ENCODE results near the gene NOCT.
"Not testable (repeated sequence)": the region's sequence is repeated elsewhere in the genome, so short reads cannot be mapped to it uniquely, and the experiment has no call there.

NOCT gene

GRCh38 chr4:139020384-139020783 is 4.8 kb downstream of the NOCT start:
- Histone ChIP-seq H3K36me3 (ENCODE audit: control insufficient read depth in 2 of 2, insufficient read depth in 1 of 2, low read length in 2 of 2) (peaks cover 0 to 15% of the 10 kb centered on the region in 2 experiments; a peak in 2 of 3 replicates), H3K9me3 (ENCODE audit: control insufficient read depth, insufficient read depth, low read depth, low read length) (no peaks in the 10 kb centered on the region), H3K4me1 (ENCODE audit: control insufficient read depth, insufficient read depth, low read length) (peaks cover 12% of the 10 kb centered on the region), H3K4me3 (ENCODE audit: low read depth, low read length) (no peak overlapping the region), H3K27ac (ENCODE audit: extremely low read depth, low read depth, low read length) (no peak overlapping the region)
- no peak for TF ChIP-seq ZNF596 (tag by site-specific recombination; IDR thresholded peaks at IDR 0.05)
- no peak for TF ChIP-seq ZNF148 (tag by site-specific recombination; IDR thresholded peaks at IDR 0.05; ENCODE audit: borderline replicate concordance)
- TF ChIP-seq ZNF239 (tag by site-specific recombination; IDR thresholded peaks at IDR 0.05) = no peak
- 0 out of 2 replicates have a peak, but pooled peaks have one; percentile 17 for TF ChIP-seq BCL6B (tag by site-specific recombination; IDR thresholded peaks at IDR 0.05)
- TF ChIP-seq WT1 (tag by site-specific recombination; IDR thresholded peaks at IDR 0.05) = peak; percentile 41
- no peak for TF ChIP-seq REPIN1 (tag by site-specific recombination; IDR thresholded peaks at IDR 0.05; ENCODE audit: low read depth)
- no peak for TF ChIP-seq MEIS1 (CRISPR knock-in tag; IDR thresholded peaks at IDR 0.05; ENCODE audit: borderline replicate concordance)
- no peak for TF ChIP-seq HOXC10 (CRISPR knock-in tag; IDR thresholded peaks at IDR 0.05)
- POLR2A ChIA-PET = interaction anchor here (1.3 kb wide), 1 partner anchor 10 kb away, joined by 5 read pairs; no protein-coding TSS in a partner anchor
- CTCF ChIA-PET = interaction anchor here (0.7 to 4.6 kb wide), 2 partner anchors 10 to 482 kb away, joined by 3 to 28 read pairs; no protein-coding TSS in a partner anchor

- H3K4me3 ChIP-seq (ENCODE audit: low read depth, low read length); H3K27ac ChIP-seq (ENCODE audit: extremely low read depth, low read depth, low read length); POLR2A ChIA-PET; H3K9me3 ChIP-seq (ENCODE audit: control insufficient read depth, insufficient read depth, low read depth, low read length): not testable (repeated sequence)
- Histone ChIP-seq H3K36me3 (ENCODE audit: control insufficient read depth in 2 of 2, insufficient read depth in 1 of 2, low read length in 2 of 2) (peaks cover 0 to 15% of the 10 kb centered on the region in 2 experiments; a peak in 2 of 3 replicates), H3K4me1 (ENCODE audit: control insufficient read depth, insufficient read depth, low read length) (peaks cover 12% of the 10 kb centered on the region)
- peak; percentile 50; the same call in 1 of the 2 replicates for TF ChIP-seq ZNF394 (tag by site-specific recombination; IDR thresholded peaks at IDR 0.05; ENCODE audit: borderline replicate concordance)
- CTCF ChIA-PET = interaction anchor here (0.6 to 4.6 kb wide), 3 partner anchors 9 to 269 kb away, joined by 3 to 28 read pairs (median 3); no protein-coding TSS in a partner anchor
These were observed 5.5 kb downstream of the NOCT start for GRCh38 chr4:139021071-139021470.

- no peak overlapping the region for H3K4me3 ChIP-seq (ENCODE audit: low read depth, low read length)
- H3K4me1 ChIP-seq (ENCODE audit: control insufficient read depth, insufficient read depth, low read length) = peaks cover 12% of the 10 kb centered on the region
- TF ChIP-seq IKZF3 (tag by site-specific recombination; IDR thresholded peaks at IDR 0.05) (no peak), ZNF121 (tag by site-specific recombination; IDR thresholded peaks at IDR 0.05) (peak; percentile 77)
- H3K27ac ChIP-seq (ENCODE audit: extremely low read depth, low read depth, low read length) = no peak overlapping the region
- ChIA-PET POLR2A (no interaction called here), CTCF (interaction anchor here (0.6 kb wide), 2 partner anchors 12 to 205 kb away, joined by 3 to 4 read pairs; no protein-coding TSS in a partner anchor)
- no peaks in the 10 kb centered on the region for H3K9me3 ChIP-seq (ENCODE audit: control insufficient read depth, insufficient read depth, low read depth, low read length)
- peaks cover 0 to 15% of the 10 kb centered on the region in 2 experiments; a peak in 2 of 3 replicates for H3K36me3 ChIP-seq (ENCODE audit: control insufficient read depth in 2 of 2, insufficient read depth in 1 of 2, low read length in 2 of 2)
These were observed 7.3 kb downstream of the NOCT start for GRCh38 chr4:139022835-139023234.

- CTCF ChIA-PET = interaction anchor here (0.6 kb wide), 2 partner anchors 271 to 407 kb away, joined by 3 read pairs; no protein-coding TSS in a partner anchor
- POLR2A ChIA-PET = interaction anchor here (1.7 kb wide), 1 partner anchor 9 kb away, joined by 4 read pairs; the partner anchor contains the start of gene NOCT
- H3K27ac ChIP-seq (ENCODE audit: extremely low read depth, low read depth, low read length) = no peak overlapping the region
- TF ChIP-seq ZNF121 (tag by site-specific recombination; IDR thresholded peaks at IDR 0.05) = no peak
- no peak for TF ChIP-seq MYNN (tag by site-specific recombination; IDR thresholded peaks at IDR 0.05; ENCODE audit: borderline replicate concordance)
- TF ChIP-seq ZNF155 (tag by site-specific recombination; IDR thresholded peaks at IDR 0.05) = no peak
- TF ChIP-seq ZSCAN23 (tag by site-specific recombination; IDR thresholded peaks at IDR 0.05) = no peak
- TF ChIP-seq PRDM4 (tag by site-specific recombination; IDR thresholded peaks at IDR 0.05) = no peak
- no peak for TF ChIP-seq ZNF596 (tag by site-specific recombination; IDR thresholded peaks at IDR 0.05)
These were observed 9.1 kb downstream of the NOCT start for GRCh38 chr4:139024686-139025085.

More at GRCh38 chr4:139024686-139025085, 9.1 kb downstream of the NOCT start:
- Histone ChIP-seq H3K4me3 (ENCODE audit: low read depth, low read length) (no peak overlapping the region), H3K9me3 (ENCODE audit: control insufficient read depth, insufficient read depth, low read depth, low read length) (no peaks in the 10 kb centered on the region), H3K4me1 (ENCODE audit: control insufficient read depth, insufficient read depth, low read length) (0 out of 2 replicates have a peak, but pooled peaks cover 4% of the 10 kb centered on the region), H3K36me3 (ENCODE audit: control insufficient read depth in 2 of 2, insufficient read depth in 1 of 2, low read length in 2 of 2) (peaks cover 0 to 17% of the 10 kb centered on the region in 2 experiments; a peak in 2 of 3 replicates)
